Suprapubic skin (tissue), 4 donors: ENCODE results near the gene TTC28. TPM values are rescaled to one million over a fixed set of nuclear protein-coding genes. Genes with fewer than 3 reads are reported as not detected.
"Not testable (repeated sequence)": the region's sequence is repeated elsewhere in the genome, so short reads cannot be mapped to it uniquely, and the experiment has no call there.

Source experiments
- DNase-seq, 2 donors: peaks; one replicate each; pipeline ENCODE4 v3.0.0-alpha.2; 2019; ENCODE audit warnings: low spot score in 2 of 2
- H3K27ac ChIP-seq: fragments of 200-600 bp; sonication (generic); one replicate; pipeline ENCODE4 v1.5.1; 2019
- H3K27me3 ChIP-seq: fragments of 200-600 bp; sonication (generic); one replicate; pipeline ENCODE4 v1.5.1; 2019
- H3K36me3 ChIP-seq: fragments of 200-600 bp; sonication (generic); one replicate; pipeline ENCODE4 v1.5.1; 2019
- H3K4me1 ChIP-seq: fragments of 200-600 bp; sonication (generic); one replicate; pipeline ENCODE4 v1.5.1; 2019
- H3K4me3 ChIP-seq: fragments of 200-600 bp; sonication (generic); one replicate; pipeline ENCODE4 v1.5.1; 2019; ENCODE audit warnings: mild to moderate bottlenecking
- H3K9me3 ChIP-seq: fragments of 200-600 bp; sonication (generic); one replicate; pipeline ENCODE4 v1.5.1; 2019
- EP300 ChIP-seq: sonication (generic); formaldehyde crosslinking; IDR thresholded peaks from one replicate; pipeline ENCODE4 v1.6.1; 2017; ENCODE audit warnings: antibody characterized with exemption
- POLR2A ChIP-seq, 2 donors: fragments of 450-650 bp; IDR thresholded peaks; one replicate each; pipeline ENCODE4 v1.6.1; 2017; ENCODE audit warnings: antibody characterized with exemption in 2 of 2, mild to moderate bottlenecking in 2 of 2, moderate library complexity in 2 of 2
- POLR2AphosphoS5 ChIP-seq, 3 donors: sonication (generic); formaldehyde crosslinking; IDR thresholded peaks; one replicate each; pipeline ENCODE4 v1.6.1; 2017; ENCODE audit warnings: antibody characterized with exemption in 3 of 3
- WGBS: methylation state at CpG from one replicate; pipeline ENCODE4 v1.1.5; 2018; 5-methylcytosine and 5-hydroxymethylcytosine counted together
- total RNA-seq, 4 donors: library from RNA; depleted of rRNA; stranded (reverse); fragments of >200 nt; gene quantifications; one replicate each; pipeline ENCODE4 v1.1.0, GENCODE V29; 2016
- TF ChIP-seq, protein P1 (sequence below), 2 donors: fragments of 200-600 bp in 1 of 2; fragments of 450-650 bp in 1 of 2; sonication (generic) in 1 of 2; IDR thresholded peaks; one replicate each; pipeline ENCODE4 v1.5.1; 2016 to 2019; ENCODE audit warnings: antibody characterized with exemption in 2 of 2, mild to moderate bottlenecking in 1 of 2, moderate library complexity in 1 of 2

Gene TTC28
- total RNA-seq, 4 donors from 2014 or later: 8.1 to 23.1 (median 11.7) TPM

DNA sequence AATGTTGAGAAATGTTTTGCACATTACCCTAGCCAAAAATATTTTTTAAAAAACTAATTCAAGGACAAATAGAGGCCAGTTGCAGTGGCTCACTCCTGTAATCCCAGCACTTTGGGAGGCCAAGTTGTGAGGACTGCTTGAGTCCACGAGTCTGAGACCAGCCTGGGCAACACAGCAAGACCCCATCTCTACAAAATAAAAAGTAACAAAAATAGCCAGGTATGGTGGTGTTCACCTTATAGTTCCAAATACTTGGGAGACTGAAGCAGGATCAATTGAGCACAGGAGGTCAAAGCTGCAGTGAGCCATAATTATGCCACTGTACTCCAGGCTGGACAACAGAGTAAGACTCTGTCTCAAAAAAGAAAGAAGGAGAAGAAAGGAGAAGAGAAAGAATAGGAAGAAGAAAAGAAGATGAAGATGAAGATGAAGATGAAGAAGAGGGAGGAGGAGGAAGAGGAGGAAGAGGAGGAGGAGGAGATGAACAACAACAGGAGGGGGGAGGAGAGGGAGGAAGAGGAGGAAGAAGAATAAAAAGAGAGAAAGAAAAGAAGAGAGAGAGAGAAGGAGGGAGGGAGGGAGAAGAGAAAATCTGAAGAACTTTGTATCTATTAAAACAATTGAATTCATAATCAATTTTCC lies 136.5 kb downstream of the TTC28 start:
- Histone ChIP-seq H3K27ac (no peak overlapping the region), H3K4me3 (no peak overlapping the region), H3K36me3 (no peaks in the 10 kb centered on the region), H3K9me3 (no peaks in the 10 kb centered on the region), H3K27me3 (no peaks in the 10 kb centered on the region), H3K4me1 (peaks cover 3% of the 10 kb centered on the region)
- DNase-seq: no peak
- TF ChIP-seq POLR2A (IDR thresholded peaks at IDR 0.05) (no peak), EP300 (no peak), POLR2AphosphoS5 (IDR thresholded peaks at IDR 0.05) (no peak)
- TF ChIP-seq, protein P1, sequence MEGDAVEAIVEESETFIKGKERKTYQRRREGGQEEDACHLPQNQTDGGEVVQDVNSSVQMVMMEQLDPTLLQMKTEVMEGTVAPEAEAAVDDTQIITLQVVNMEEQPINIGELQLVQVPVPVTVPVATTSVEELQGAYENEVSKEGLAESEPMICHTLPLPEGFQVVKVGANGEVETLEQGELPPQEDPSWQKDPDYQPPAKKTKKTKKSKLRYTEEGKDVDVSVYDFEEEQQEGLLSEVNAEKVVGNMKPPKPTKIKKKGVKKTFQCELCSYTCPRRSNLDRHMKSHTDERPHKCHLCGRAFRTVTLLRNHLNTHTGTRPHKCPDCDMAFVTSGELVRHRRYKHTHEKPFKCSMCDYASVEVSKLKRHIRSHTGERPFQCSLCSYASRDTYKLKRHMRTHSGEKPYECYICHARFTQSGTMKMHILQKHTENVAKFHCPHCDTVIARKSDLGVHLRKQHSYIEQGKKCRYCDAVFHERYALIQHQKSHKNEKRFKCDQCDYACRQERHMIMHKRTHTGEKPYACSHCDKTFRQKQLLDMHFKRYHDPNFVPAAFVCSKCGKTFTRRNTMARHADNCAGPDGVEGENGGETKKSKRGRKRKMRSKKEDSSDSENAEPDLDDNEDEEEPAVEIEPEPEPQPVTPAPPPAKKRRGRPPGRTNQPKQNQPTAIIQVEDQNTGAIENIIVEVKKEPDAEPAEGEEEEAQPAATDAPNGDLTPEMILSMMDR (IDR thresholded peaks at IDR 0.05): no peak
- WGBS: 87% methylated on average over 1 of the region's 1 CpG

DNA sequence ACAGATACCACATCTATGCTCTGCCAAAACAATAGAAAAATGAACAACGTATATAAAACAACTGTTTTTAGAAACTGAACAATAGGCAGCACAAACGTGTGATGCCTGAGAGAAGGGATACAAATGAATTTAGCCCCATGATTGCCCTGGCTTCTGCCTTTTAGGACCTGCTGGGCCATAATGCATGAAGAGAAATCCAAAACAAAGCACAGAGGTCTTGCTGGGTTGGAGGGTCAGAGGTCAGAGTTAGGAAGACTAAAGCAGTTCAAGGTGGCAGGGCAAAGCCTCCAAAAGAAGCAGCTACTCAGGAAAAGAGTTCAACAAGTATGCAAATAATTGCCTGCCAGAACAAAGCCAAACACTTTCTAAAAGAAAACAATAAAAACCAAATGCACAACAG lies 138.5 kb downstream of the TTC28 start:
- TF ChIP-seq POLR2AphosphoS5 (IDR thresholded peaks at IDR 0.05): no peak
- TF ChIP-seq EP300: no peak
- TF ChIP-seq, protein P1 (IDR thresholded peaks at IDR 0.05): no peak
- TF ChIP-seq POLR2A (IDR thresholded peaks at IDR 0.05): no peak

DNA sequence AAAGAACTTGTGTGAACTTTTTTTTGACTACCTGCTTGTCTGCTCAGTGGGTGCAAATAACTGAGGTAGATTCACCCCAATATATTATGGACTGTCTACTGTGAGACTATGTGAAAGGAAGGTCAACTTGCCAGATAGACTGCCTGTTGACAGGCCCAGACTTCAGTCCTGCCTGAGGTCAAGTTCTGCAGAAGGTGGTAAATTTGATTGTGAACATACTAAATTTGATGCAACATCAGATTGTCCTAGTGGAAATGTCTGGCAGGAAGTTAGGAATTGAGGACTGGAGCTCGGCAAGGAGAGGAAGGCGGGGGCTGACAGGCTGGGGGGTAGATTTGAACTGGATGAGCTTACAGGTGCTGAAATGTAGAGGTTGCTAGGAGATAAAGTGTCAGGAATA lies 140.7 kb downstream of the TTC28 start:
- 83% methylated on average over 2 of the region's 2 CpGs for WGBS
- TF ChIP-seq POLR2AphosphoS5 (IDR thresholded peaks at IDR 0.05) (no peak), POLR2A (IDR thresholded peaks at IDR 0.05) (no peak), EP300 (no peak)
- TF ChIP-seq, protein P1 (IDR thresholded peaks at IDR 0.05): no peak
- DNase-seq: no peak

More for the DNA sequence above, 138.5 kb downstream of the TTC28 start:
- H3K27me3 ChIP-seq: no peaks in the 10 kb centered on the region
- no peak for DNase-seq
- no peak overlapping the region for H3K27ac ChIP-seq
- H3K9me3 ChIP-seq: no peaks in the 10 kb centered on the region
- WGBS: 74% methylated on average over 2 of the region's 2 CpGs
- H3K36me3 ChIP-seq: no peaks in the 10 kb centered on the region
- no peaks in the 10 kb centered on the region for H3K4me1 ChIP-seq
- no peak overlapping the region for H3K4me3 ChIP-seq

DNA sequence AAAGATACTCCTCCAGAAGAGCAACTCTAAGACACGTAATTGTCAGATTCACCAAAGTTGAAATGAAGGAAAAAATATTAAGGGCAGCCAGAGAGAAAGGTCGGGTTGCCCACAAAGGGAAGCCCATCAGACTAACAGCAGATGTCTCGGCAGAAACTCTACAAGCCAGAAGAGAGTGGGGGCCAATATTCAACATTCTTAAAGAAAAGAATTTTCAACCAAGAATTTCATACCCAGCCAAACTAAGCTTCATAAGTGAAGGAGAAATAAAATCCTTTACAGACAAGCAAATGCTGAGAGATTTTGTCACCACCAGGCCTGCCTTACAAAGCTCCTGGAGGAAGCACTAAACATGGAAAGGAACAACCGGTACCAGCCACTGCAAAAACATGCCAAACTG lies 149.1 kb downstream of the TTC28 start:
- WGBS: 96% methylated on average over 4 of the region's 4 CpGs
- H3K27me3 ChIP-seq, H3K4me1 ChIP-seq, H3K4me3 ChIP-seq, H3K9me3 ChIP-seq, H3K36me3 ChIP-seq, H3K27ac ChIP-seq, DNase-seq: not testable (repeated sequence)

More for the DNA sequence above, 140.7 kb downstream of the TTC28 start:
- H3K27me3 ChIP-seq: no peaks in the 10 kb centered on the region
- no peaks in the 10 kb centered on the region for H3K9me3 ChIP-seq
- H3K27ac ChIP-seq: no peak overlapping the region
- H3K36me3 ChIP-seq: no peaks in the 10 kb centered on the region
- H3K4me1 ChIP-seq: no peaks in the 10 kb centered on the region
- no peak overlapping the region for H3K4me3 ChIP-seq

DNA sequence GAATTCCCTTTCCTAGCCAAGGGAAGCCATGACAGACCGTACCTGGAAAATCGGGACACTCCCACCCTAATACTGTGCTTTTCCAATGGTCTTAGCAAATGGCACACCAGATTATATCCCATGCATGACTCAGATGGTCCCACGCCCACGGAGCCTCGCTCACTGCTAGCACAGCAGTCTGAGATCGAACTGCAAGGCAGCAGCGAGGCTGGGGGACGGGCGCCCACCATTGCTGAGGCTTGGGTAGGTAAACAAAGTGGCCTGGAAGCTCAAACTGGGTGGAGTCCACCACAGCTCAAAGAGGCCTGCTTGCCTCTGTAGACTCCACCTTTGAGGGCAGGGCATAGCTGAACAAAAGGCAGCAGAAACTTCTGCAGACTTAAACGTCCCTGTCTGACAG lies 150.5 kb downstream of the TTC28 start:
- H3K9me3 ChIP-seq, H3K27me3 ChIP-seq, DNase-seq, H3K36me3 ChIP-seq, H3K4me3 ChIP-seq, H3K4me1 ChIP-seq, H3K27ac ChIP-seq: not testable (repeated sequence)
- WGBS: 96% methylated on average over 10 of the region's 10 CpGs

DNA sequence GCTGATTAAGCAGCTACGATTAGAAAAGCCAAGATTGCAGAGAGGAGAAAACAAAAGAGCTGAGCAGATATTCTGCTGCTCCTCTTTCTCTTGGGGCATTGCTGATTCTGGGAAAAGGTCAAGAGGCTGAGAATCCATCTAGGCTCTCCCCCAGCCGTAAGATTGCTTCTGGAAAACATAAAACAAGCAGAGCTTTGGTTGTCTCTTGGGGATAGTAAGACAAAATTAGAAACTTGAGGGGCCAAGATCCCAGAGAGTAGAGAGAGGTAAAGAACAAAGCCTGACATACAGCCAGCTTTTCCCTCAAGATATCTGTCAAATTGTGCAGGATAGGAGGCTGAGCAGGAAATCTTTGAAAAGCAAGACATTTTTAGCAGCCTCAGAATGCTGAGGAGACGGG lies 158.2 kb downstream of the TTC28 start:
- Histone ChIP-seq H3K36me3 (no peaks in the 10 kb centered on the region), H3K27me3 (no peaks in the 10 kb centered on the region), H3K27ac (no peak overlapping the region), H3K4me3 (no peak overlapping the region), H3K4me1 (no peaks in the 10 kb centered on the region), H3K9me3 (no peaks in the 10 kb centered on the region)
- TF ChIP-seq EP300 (no peak), POLR2A (IDR thresholded peaks at IDR 0.05) (no peak), POLR2AphosphoS5 (IDR thresholded peaks at IDR 0.05) (no peak)
- TF ChIP-seq, protein P1 (IDR thresholded peaks at IDR 0.05): no peak
- DNase-seq: no peak
- 62% methylated on average over 3 of the region's 3 CpGs for WGBS
